Measurements from ENCODE around the gene SS18L1.

Gene SS18L1

GRCh38 chr20:62151835-62152364 is 8.3 kb downstream of the SS18L1 start:
- in situ Hi-C loops (cut with MboI; ENCODE audit: low sequenced_read_pairs), result no loop called here

DNA sequence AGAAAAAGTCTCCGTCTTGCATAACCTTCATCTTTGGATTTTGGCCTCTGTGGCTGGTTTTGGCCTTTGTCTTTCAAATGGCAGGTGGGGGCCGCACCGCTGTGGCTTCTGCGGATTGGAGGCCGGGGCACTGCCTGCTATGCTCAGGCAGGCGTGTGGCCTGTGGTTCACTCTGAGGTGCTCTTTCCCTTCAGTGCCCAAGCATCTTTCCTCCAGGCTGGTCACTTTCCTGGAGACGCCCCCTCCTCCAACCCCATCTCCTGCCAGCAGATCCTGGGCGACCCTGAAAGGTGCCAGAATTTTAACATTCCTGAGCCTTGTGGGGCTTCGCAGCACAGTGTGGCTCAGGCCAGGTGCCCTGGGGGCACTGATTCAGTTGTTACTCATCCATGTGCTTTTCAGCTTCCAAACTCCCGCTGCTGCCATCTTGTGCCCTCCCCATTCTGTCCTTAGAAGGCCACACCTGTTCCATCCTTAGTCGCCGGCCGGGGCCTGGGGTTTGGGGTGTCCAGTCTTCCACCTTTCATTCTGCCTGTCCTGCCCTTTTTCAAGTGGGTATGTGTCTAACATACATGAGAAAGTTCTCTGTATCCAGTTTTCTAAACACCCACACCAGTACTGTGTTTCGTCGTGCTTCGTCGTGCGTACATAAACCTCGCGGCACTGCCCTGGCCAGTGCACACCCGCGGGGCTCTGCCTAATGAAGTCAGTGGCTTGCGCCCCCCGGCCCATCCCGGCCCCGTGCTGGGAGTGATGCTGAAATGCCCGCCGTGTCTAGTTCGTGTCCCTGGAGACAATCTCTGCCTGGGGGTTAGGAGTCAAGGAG is 12.1 kb downstream of the SS18L1 start:
- in situ Hi-C loops (cut with MboI; ENCODE audit: low sequenced_read_pairs), result no loop called here

- in situ Hi-C loops (cut with MboI; ENCODE audit: low sequenced_read_pairs), result no loop called here
Measured at GRCh38 chr20:62156254-62156556, 12.6 kb downstream of the SS18L1 start.

- in situ Hi-C loops (cut with MboI; ENCODE audit: low sequenced_read_pairs), result no loop called here
Measured at GRCh38 chr20:62156592-62157386, 13.2 kb downstream of the SS18L1 start.

- in situ Hi-C loops (cut with MboI; ENCODE audit: low sequenced_read_pairs), result no loop called here
Measured at GRCh38 chr20:62157387-62158087, 14.0 kb downstream of the SS18L1 start.

DNA sequence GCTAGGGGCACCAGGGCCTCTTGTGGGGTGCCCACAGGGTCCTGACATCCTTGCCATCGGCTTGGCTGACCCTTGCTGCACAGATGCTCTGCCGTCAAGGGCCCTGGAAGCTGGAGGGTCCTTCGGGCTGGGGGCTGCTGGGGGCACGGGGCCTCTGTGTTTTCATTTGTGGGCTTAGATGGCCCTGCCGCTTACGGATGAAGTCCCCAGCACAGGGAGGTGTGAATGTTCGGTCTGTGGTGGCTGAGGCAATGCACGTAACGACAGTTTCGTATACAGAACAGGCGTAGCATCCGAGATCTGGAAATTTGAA is 14.5 kb downstream of the SS18L1 start:
- in situ Hi-C loops (cut with MboI; ENCODE audit: low sequenced_read_pairs), result no loop called here

DNA sequence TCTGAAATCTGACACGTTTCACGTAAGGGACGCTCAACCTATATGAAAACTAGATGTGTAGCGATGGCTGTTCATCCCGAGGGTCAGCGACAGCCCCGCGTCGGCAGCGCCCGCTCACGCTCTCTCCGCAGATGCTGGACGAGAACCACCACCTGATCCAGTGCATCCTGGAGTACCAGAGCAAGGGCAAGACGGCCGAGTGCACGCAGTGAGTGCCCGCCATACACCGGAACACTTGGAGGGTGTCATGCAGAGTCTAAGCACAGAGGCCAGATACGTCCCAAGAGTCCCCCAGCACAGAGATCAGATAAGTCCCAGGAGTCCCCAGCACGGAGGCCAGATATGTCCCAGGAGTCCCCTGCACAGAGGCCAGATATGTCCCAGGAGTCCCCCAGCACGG is 15.0 kb downstream of the SS18L1 start:
- in situ Hi-C loops (cut with MboI; ENCODE audit: low sequenced_read_pairs), result no loop called here

DNA sequence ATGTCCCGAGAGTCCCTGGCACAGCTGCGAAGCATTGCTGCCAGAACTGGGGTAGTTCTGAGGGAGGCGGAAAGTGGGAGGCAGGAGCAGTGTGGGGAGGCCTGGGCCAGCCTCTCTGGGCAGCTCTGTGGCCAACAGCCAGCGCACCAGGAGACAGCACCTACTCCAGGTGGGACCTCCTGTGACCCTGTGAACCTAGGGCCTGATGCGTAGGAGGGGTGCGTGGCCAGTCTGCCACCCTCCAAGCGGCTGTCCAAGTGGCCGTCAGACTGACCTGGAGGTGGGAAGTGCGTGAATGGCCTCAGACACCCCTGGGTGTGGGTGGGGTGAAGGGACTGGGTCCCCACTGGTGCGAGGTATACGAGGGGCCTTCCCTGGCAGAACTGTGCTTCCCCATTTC is 15.5 kb downstream of the SS18L1 start:
- in situ Hi-C loops (cut with MboI; ENCODE audit: low sequenced_read_pairs), result no loop called here

GRCh38 chr20:62159839-62160238 is 16.3 kb downstream of the SS18L1 start:
- in situ Hi-C loops (cut with MboI; ENCODE audit: low sequenced_read_pairs), result no loop called here

- in situ Hi-C loops (cut with MboI; ENCODE audit: low sequenced_read_pairs), result no loop called here
Measured at GRCh38 chr20:62160253-62160652, 16.7 kb downstream of the SS18L1 start.

GRCh38 chr20:62160876-62161275 is 17.3 kb downstream of the SS18L1 start:
- in situ Hi-C loops (cut with MboI; ENCODE audit: low sequenced_read_pairs), result no loop called here

DNA sequence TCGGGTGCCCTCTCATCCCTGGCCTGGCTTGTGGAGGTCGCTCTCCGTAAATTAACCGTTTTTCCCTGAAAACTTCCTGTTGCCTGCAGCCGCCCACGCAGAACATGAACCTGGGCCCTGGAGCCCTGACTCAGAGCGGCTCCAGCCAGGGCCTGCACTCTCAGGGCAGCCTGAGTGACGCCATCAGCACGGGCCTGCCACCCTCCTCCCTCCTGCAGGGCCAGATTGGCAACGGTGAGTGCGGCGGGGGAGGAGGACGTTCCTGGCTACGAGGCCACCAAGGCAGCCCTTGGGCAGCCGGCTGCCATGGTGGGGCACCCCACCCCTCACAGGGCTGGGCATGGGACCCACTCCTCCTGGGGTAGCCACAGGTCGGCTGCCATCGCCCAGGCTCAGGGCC is 17.8 kb downstream of the SS18L1 start:
- in situ Hi-C loops (cut with MboI; ENCODE audit: low sequenced_read_pairs), result no loop called here

DNA sequence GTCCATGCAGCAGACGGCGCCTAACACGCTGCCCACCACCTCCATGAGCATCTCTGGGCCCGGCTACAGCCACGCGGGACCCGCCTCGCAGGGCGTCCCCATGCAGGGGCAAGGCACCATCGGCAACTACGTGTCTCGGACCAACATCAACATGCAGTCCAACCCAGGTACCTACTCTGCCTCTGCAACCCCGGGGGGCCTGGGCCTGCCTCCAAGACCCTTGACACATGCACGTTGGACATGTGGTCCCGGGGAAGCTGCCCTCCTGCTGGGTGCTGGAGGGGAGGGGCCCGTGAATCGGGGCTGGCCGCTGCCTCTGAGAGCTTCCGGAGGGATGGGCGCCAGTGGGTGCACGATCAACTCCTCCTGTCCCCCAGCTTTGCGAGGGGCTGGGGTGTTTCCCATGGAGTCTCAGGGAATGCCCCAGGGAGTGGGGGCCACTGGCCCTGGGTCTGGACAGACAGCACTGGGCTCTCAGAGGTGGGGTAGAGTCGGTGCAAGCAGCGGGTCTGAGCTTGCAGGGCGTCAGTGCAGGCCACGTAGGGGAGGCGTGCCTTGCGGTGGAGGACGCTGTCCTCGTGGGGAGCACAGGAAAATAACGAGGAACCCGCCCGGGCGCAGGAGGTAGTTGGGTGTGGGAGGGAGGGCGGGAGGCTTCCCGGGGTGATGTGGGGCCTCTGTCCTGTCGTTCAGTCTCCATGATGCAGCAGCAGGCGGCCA is 19.4 kb downstream of the SS18L1 start:
- in situ Hi-C loops (cut with MboI; ENCODE audit: low sequenced_read_pairs), result no loop called here

GRCh38 chr20:62163485-62163865 is 19.9 kb downstream of the SS18L1 start:
- in situ Hi-C loops (cut with MboI; ENCODE audit: low sequenced_read_pairs), result no loop called here

DNA sequence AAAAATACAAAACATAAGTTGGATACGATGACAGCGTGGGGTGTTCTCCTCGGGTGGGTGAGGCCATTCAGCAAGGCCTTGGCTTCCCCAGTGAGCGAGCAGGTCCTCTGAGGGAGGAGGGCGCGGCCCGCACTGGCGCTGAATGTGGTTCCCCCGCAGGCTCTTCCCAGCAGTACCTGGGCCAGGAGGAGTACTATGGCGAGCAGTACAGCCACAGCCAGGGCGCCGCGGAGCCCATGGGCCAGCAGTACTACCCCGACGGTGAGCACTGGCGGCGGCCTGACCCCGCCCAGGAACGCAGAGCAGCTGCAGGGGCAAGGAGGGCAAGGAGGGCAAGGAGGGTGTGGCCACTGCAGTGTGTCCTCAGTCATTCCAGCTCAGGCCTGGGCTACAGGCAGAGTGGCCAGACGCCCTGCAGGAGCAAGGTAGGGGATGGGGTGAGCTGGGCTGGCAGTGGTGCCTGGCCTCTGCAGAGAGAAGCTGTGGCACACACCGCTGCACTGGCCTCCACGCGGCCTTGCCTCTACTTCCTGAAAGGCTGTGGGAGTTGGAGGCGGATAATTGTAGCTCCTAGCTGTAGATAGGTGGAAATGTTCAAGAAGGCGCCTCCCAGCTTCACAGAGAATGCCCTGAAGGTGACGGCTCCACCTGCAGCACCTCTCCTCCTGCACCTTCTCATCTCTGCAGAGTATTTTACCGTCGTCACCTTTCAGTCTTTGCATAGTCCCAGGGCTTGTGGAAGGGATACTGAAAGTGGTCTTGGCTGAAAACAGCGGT is 20.6 kb downstream of the SS18L1 start:
- in situ Hi-C loops (cut with MboI; ENCODE audit: low sequenced_read_pairs), result no loop called here

GRCh38 chr20:62164879-62165761 is 21.6 kb downstream of the SS18L1 start:
- in situ Hi-C loops (cut with MboI; ENCODE audit: low sequenced_read_pairs), result no loop called here

GRCh38 chr20:62165762-62166399 is 22.3 kb downstream of the SS18L1 start:
- in situ Hi-C loops (cut with MboI; ENCODE audit: low sequenced_read_pairs), result no loop called here

DNA sequence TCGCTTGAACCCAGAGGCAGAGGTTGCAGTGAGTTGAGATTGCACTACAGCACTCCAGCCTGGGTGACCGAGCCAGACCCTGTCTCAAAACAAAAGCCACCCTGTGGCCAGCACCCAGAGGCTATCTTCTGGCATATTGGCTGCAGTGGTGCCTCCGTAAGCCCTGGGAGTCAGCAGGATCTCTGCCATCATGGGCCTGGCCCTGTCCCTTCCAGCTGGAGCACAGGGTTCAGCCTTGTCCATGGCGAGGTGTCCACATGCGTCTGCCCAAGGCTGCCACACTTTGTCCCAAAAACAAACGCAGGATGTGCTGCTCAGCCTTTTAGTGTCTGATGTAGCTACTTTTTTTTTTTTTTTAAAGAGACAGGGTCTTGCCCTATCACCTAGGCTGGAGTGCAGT is 23.9 kb downstream of the SS18L1 start:
- in situ Hi-C loops (cut with MboI; ENCODE audit: low sequenced_read_pairs), result no loop called here

- in situ Hi-C loops (cut with MboI; ENCODE audit: low sequenced_read_pairs), result no loop called here
Measured at GRCh38 chr20:62168061-62168460, 24.5 kb downstream of the SS18L1 start.

Data from HL-60/S4 treated with retinoic acid at 250 ng/mL for 4 days and 3 days (cell line).